Hepatocyte (in vitro differentiated cells): ENCODE results near the gene INPP4B. TPM values are rescaled to one million over a fixed set of nuclear protein-coding genes. Genes with fewer than 3 reads are reported as not detected.

ENCODE experiments used
- DNase-seq: peaks from one replicate; pipeline ENCODE4 v3.0.0-alpha.2; 2016; ENCODE audit warnings: low spot score
- H2AFZ ChIP-seq: fragments of 200-600 bp; sonication (generic); 2 replicates; pipeline ENCODE4 v1.6.0; 2016; ENCODE audit warnings: antibody characterized with exemption, mild to moderate bottlenecking
- H3K27ac ChIP-seq: fragments of 200-600 bp; sonication (generic); 2 replicates; pipeline ENCODE4 v1.5.1; 2016; ENCODE audit warnings: mild to moderate bottlenecking
- H3K27me3 ChIP-seq: fragments of 200-600 bp; sonication (generic); 2 replicates; pipeline ENCODE4 v1.6.1; 2016
- H3K36me3 ChIP-seq: fragments of 200-600 bp; sonication (generic); replicated peaks from 2 replicates; pipeline ENCODE4 v1.5.1; 2016; ENCODE audit warnings: low read depth; ENCODE audit not compliant: insufficient read depth
- H3K4me1 ChIP-seq: fragments of 200-600 bp; sonication (generic); 2 replicates; pipeline ENCODE4 v1.5.1; 2016; ENCODE audit warnings: mild to moderate bottlenecking, moderate library complexity; ENCODE audit not compliant: insufficient read depth
- H3K4me2 ChIP-seq: fragments of 200-600 bp; sonication (generic); 2 replicates; pipeline ENCODE4 v1.6.0; 2016
- H3K4me3 ChIP-seq: fragments of 200-600 bp; sonication (generic); 2 replicates; pipeline ENCODE4 v1.5.1; 2016; ENCODE audit warnings: mild to moderate bottlenecking
- H3K79me2 ChIP-seq: fragments of 200-600 bp; sonication (generic); 2 replicates; pipeline ENCODE4 v1.6.0; 2017; ENCODE audit warnings: mild to moderate bottlenecking
- H3K9me2 ChIP-seq: fragments of 200-600 bp; sonication (generic); replicated peaks from 2 replicates; pipeline ENCODE4 v1.6.0; 2017; ENCODE audit warnings: mild to moderate bottlenecking; ENCODE audit not compliant: insufficient read depth
- H3K9me3 ChIP-seq: fragments of 200-600 bp; sonication (generic); 2 replicates; pipeline ENCODE4 v1.5.1; 2016; ENCODE audit warnings: low read depth, mild to moderate bottlenecking
- H4K20me1 ChIP-seq: fragments of 200-600 bp; sonication (generic); 2 replicates; pipeline ENCODE4 v1.6.0; 2016; ENCODE audit warnings: mild to moderate bottlenecking; ENCODE audit not compliant: insufficient read depth, poor library complexity, severe bottlenecking
- EZH2 ChIP-seq: fragments of 200-600 bp; sonication (generic); IDR thresholded peaks from 2 replicates; pipeline ENCODE4 v1.6.1; 2016; ENCODE audit warnings: antibody characterized with exemption, mild to moderate bottlenecking, borderline replicate concordance
- EZH2phosphoT487 ChIP-seq: fragments of 200-600 bp; sonication (generic); IDR thresholded peaks from one replicate; pipeline ENCODE4 v1.6.1; 2018; ENCODE audit warnings: antibody characterized with exemption, mild to moderate bottlenecking, low read depth, moderate library complexity; ENCODE audit not compliant: unreplicated experiment, severe bottlenecking
- WGBS: methylation state at CpG from one replicate; pipeline ENCODE4 v1.1.6; 2016; ENCODE audit warnings: low lambda C conversion rate; ENCODE audit errors: missing lambda C conversion rate; 5-methylcytosine and 5-hydroxymethylcytosine counted together
- polyA plus RNA-seq: library from polyadenylated mRNA; unstranded; fragments of >200 nt; fragmentation: Nextera tagmentation; extraction: Ambion mirVana; gene quantifications from 2 replicates; pipeline ENCODE4 v1.2.1, GENCODE V29; 2016
- total RNA-seq: library from RNA; depleted of rRNA; stranded (reverse); fragments of >200 nt; gene quantifications from 2 replicates; pipeline ENCODE4 v1.2.3, GENCODE V29; 2014
- TF ChIP-seq, protein P1 (sequence below): fragments of 200-600 bp; sonication (generic); IDR thresholded peaks from 2 replicates; pipeline ENCODE4 v1.5.1; 2016; ENCODE audit warnings: antibody characterized with exemption, mild to moderate bottlenecking; ENCODE audit not compliant: poor library complexity

INPP4B gene
- total and polyA plus RNA-seq, 2 experiments from 2014 or later = 4.2 to 7.1 TPM

GRCh38 chr4:142271832-142272231 is 574.3 kb downstream of the INPP4B start:
- H3K27ac ChIP-seq = no peak overlapping the region
- no peak overlapping the region for H2AFZ ChIP-seq
- H3K36me3 ChIP-seq = no peaks in the 10 kb centered on the region
- DNase-seq = no peak
- no peak overlapping the region for H3K4me3 ChIP-seq
- no peaks in the 10 kb centered on the region for H3K27me3 ChIP-seq
- no peaks in the 10 kb centered on the region for H3K9me3 ChIP-seq
- H3K4me1 ChIP-seq = peaks cover 6% of the 10 kb centered on the region
- WGBS = 62% methylated on average over 3 of the region's 3 CpGs
- no peaks in the 10 kb centered on the region for H3K9me2 ChIP-seq
- no peaks in the 10 kb centered on the region for H4K20me1 ChIP-seq
- no peak for TF ChIP-seq EZH2
- TF ChIP-seq, protein P1, sequence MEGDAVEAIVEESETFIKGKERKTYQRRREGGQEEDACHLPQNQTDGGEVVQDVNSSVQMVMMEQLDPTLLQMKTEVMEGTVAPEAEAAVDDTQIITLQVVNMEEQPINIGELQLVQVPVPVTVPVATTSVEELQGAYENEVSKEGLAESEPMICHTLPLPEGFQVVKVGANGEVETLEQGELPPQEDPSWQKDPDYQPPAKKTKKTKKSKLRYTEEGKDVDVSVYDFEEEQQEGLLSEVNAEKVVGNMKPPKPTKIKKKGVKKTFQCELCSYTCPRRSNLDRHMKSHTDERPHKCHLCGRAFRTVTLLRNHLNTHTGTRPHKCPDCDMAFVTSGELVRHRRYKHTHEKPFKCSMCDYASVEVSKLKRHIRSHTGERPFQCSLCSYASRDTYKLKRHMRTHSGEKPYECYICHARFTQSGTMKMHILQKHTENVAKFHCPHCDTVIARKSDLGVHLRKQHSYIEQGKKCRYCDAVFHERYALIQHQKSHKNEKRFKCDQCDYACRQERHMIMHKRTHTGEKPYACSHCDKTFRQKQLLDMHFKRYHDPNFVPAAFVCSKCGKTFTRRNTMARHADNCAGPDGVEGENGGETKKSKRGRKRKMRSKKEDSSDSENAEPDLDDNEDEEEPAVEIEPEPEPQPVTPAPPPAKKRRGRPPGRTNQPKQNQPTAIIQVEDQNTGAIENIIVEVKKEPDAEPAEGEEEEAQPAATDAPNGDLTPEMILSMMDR = no peak
- TF ChIP-seq EZH2phosphoT487 = no peak
- no peak overlapping the region for H3K4me2 ChIP-seq
- H3K79me2 ChIP-seq = no peaks in the 10 kb centered on the region

GRCh38 chr4:142267101-142267500 is 579.0 kb downstream of the INPP4B start:
- Histone ChIP-seq H4K20me1 (no peaks in the 10 kb centered on the region), H3K4me1 (peaks cover 6% of the 10 kb centered on the region), H3K27ac (no peak overlapping the region), H3K4me3 (no peak overlapping the region), H3K36me3 (no peaks in the 10 kb centered on the region), H3K9me3 (no peaks in the 10 kb centered on the region), H3K9me2 (no peaks in the 10 kb centered on the region), H3K27me3 (no peaks in the 10 kb centered on the region), H3K4me2 (no peak overlapping the region), H2AFZ (no peak overlapping the region), H3K79me2 (no peaks in the 10 kb centered on the region)
- WGBS = 85% methylated on average over 3 of the region's 3 CpGs
- TF ChIP-seq EZH2 (no peak), EZH2phosphoT487 (no peak)
- TF ChIP-seq, protein P1 = no peak
- DNase-seq = no peak

DNA sequence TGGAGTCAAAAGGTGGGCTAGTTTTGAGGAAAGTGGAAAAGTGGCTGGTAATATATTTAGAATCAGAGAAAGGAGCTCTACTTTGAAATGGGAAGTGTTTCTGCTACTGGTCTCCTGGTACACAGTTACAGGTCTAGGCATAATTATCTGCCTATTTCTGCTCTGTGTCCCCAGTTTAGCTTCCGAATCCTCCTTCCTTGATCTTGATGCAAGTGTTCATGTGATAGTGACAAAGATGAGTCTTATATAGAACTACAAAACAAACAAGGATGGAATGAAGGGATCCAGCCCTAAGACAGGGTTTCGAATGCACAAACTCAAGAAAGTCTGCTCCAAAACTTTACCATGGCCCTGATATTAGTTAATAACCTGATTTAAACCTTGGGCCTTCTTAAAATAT is 580.2 kb downstream of the INPP4B start:
- Histone ChIP-seq H3K4me3 (no peak overlapping the region), H3K4me2 (no peak overlapping the region), H2AFZ (no peak overlapping the region), H3K27me3 (no peaks in the 10 kb centered on the region), H4K20me1 (no peaks in the 10 kb centered on the region), H3K9me2 (no peaks in the 10 kb centered on the region), H3K36me3 (no peaks in the 10 kb centered on the region), H3K27ac (peak overlapping the region; percentile 14), H3K4me1 (peaks cover 6% of the 10 kb centered on the region), H3K79me2 (no peaks in the 10 kb centered on the region), H3K9me3 (no peaks in the 10 kb centered on the region)
- WGBS = 95% methylated on average over 2 of the region's 2 CpGs
- TF ChIP-seq EZH2phosphoT487 = no peak
- TF ChIP-seq, protein P1 = no peak
- TF ChIP-seq EZH2 = no peak
- DNase-seq = no peak

GRCh38 chr4:142265536-142265935 is 580.6 kb downstream of the INPP4B start:
- peaks cover 6% of the 10 kb centered on the region for H3K4me1 ChIP-seq
- no peaks in the 10 kb centered on the region for H3K79me2 ChIP-seq
- H2AFZ ChIP-seq = no peak overlapping the region
- no peak for DNase-seq
- H3K36me3 ChIP-seq = no peaks in the 10 kb centered on the region
- no peaks in the 10 kb centered on the region for H3K27me3 ChIP-seq
- 47% methylated on average over 3 of the region's 3 CpGs for WGBS
- peak overlapping the region; percentile 14 for H3K27ac ChIP-seq
- H3K4me2 ChIP-seq = no peak overlapping the region
- H3K4me3 ChIP-seq = no peak overlapping the region
- TF ChIP-seq EZH2phosphoT487 (no peak), EZH2 (no peak)
- TF ChIP-seq, protein P1 = no peak
- no peaks in the 10 kb centered on the region for H4K20me1 ChIP-seq
- H3K9me3 ChIP-seq = no peaks in the 10 kb centered on the region
- H3K9me2 ChIP-seq = no peaks in the 10 kb centered on the region
